GM12864 (cell line): ENCODE measurements around the gene CDKN1A.

Source experiments
- DNase-seq: peaks from one replicate; pipeline ENCODE4 v3.0.0-alpha.2; 2011; ENCODE audit warnings: low read depth
- H3K4me3 ChIP-seq: 2 replicates; pipeline ENCODE4 v1.5.1; 2011; ENCODE audit warnings: mild to moderate bottlenecking, low read depth, low read length, control low read depth
- CTCF ChIP-seq: IDR thresholded peaks from 2 replicates; pipeline ENCODE4 v1.5.1; 2011; ENCODE audit warnings: low read depth, mild to moderate bottlenecking, moderate library complexity, low read length, control low read depth, inconsistent platforms; ENCODE audit errors: missing control alignments

The CDKN1A gene

GRCh38 chr6:36678488-36679042 is at the start of gene CDKN1A:
TSS of gene CDKN1A (plus strand) at chr6:36678714. CDS start at chr6:36684102, 5,388 bp downstream.
- H3K4me3 ChIP-seq = peak within 1 kb of the TSS; percentile 99
- no peak for TF ChIP-seq CTCF

GRCh38 chr6:36629784-36630183 is 48.7 kb upstream of the CDKN1A start:
- DNase-seq = no peak
- H3K4me3 ChIP-seq = no peak overlapping the region
- TF ChIP-seq CTCF = no peak

More at GRCh38 chr6:36678488-36679042, at the start of gene CDKN1A:
- DNase-seq = no peak

- DNase-seq = no peak
- no peak for TF ChIP-seq CTCF
- H3K4me3 ChIP-seq = no peak overlapping the region
Observed at GRCh38 chr6:36631326-36632011, 47.0 kb upstream of the CDKN1A start.

- H3K4me3 ChIP-seq = no peak overlapping the region
- TF ChIP-seq CTCF = no peak
- DNase-seq = no peak
Observed at GRCh38 chr6:36633370-36633769, 45.1 kb upstream of the CDKN1A start.

- no peak for DNase-seq
Observed at GRCh38 chr6:36633915-36634314, 44.6 kb upstream of the CDKN1A start.

GRCh38 chr6:36634317-36635108 is 44.0 kb upstream of the CDKN1A start:
- no peak for DNase-seq
- no peak for TF ChIP-seq CTCF
- no peak overlapping the region for H3K4me3 ChIP-seq

More at GRCh38 chr6:36633915-36634314, 44.6 kb upstream of the CDKN1A start:
- no peak overlapping the region for H3K4me3 ChIP-seq
- TF ChIP-seq CTCF = no peak
